Body of pancreas (tissue), 4 donors: ENCODE results near the gene TCF12. TPM values are rescaled to one million over a fixed set of nuclear protein-coding genes. Genes with fewer than 3 reads are reported as not detected.

Experiments
- ATAC-seq: fragments of 150-250 bp; one replicate; pipeline ENCODE4 v1.9.1; 2016
- DNase-seq, 4 donors: peaks; one replicate each; pipeline ENCODE4 v3.0.0-alpha.2; 2019
- H3K27ac ChIP-seq, 4 donors: fragments of 200-600 bp; sonication (generic); 1 replicate in 3 of 4; 2 replicates in 1 of 4; pipeline versions ENCODE4 v1.5.1 to v1.6.1; 2016 to 2019; ENCODE audit warnings: mild to moderate bottlenecking in 1 of 4, mixed read lengths in 1 of 4, moderate library complexity in 1 of 4
- H3K27me3 ChIP-seq, 2 donors: fragments of 200-600 bp; sonication (generic); one replicate each; pipeline ENCODE4 v1.6.0; 2016; ENCODE audit warnings: mild to moderate bottlenecking in 1 of 2
- H3K36me3 ChIP-seq, 2 donors: fragments of 200-600 bp; sonication (generic); replicated peaks in 1 of 2; 2 replicates each; pipeline ENCODE4 v1.5.1; 2016; ENCODE audit warnings: low read depth in 2 of 2; ENCODE audit not compliant: insufficient read depth in 1 of 2
- H3K4me1 ChIP-seq: fragments of 200-600 bp; sonication (generic); one replicate; pipeline ENCODE4 v1.6.0; 2016
- H3K4me3 ChIP-seq, 2 donors: fragments of 200-600 bp; sonication (generic); 1 replicate in 1 of 2; 2 replicates in 1 of 2; pipeline ENCODE4 v1.5.1; 2016 to 2019
- H3K9me3 ChIP-seq, 3 donors: fragments of 200-600 bp; sonication (generic); 1 replicate in 2 of 3; 2 replicates in 1 of 3; pipeline ENCODE4 v1.5.1; 2016
- POLR2A ChIP-seq, 3 donors: fragments of 450-650 bp; IDR thresholded peaks; one replicate each; pipeline ENCODE4 v1.6.1; 2016; ENCODE audit warnings: antibody characterized with exemption in 3 of 3, mild to moderate bottlenecking in 2 of 3
- WGBS, 2 donors: methylation state at CpG; one replicate each; pipeline ENCODE4 v1.1.5; 2017; 5-methylcytosine and 5-hydroxymethylcytosine counted together
- intact Hi-C: fragments of 100-400 bp; cut with DNase I; formaldehyde crosslinking; loops from one replicate; pipeline ENCODE4 v1.15.1; 2023
- total RNA-seq, 2 donors: library from RNA; depleted of rRNA; stranded (reverse); fragments of >200 nt; gene quantifications; one replicate each; pipeline ENCODE4 v1.1.0, GENCODE V29; 2016
- TF ChIP-seq, protein P1 (sequence below), 7 experiments: fragments of 450-650 bp in 4 of 7; fragments of 200-600 bp in 3 of 7; sonication (generic) in 3 of 7; IDR thresholded peaks; one replicate each; pipeline ENCODE4 v1.5.1; 2016 to 2019; ENCODE audit warnings: antibody characterized with exemption in 7 of 7

TCF12 gene
- total RNA-seq, 2 donors from 2014 or later: 27.2 to 49.4 TPM

DNA sequence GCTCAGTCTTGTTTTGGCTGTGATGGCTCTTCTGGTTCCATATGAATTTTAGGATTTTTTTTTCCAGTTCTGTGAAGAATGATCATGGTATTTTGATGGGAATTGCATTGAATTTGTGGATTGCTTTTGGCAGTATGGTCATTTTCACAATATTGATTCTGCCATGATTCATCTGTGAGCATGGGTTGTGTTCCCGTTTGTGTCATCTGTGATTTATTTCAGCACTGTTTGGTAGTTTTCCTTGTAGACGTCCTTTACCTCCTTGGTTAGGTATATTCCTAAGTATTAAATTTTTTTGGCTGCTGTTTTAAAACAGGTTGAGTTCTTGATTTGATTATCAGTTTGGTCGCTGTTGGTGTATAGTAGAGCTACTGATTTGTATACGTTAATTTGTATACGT, 18.5 kb downstream of the TCF12 start:
- ATAC-seq (no peak), DNase-seq (no peak)
- Histone ChIP-seq H3K4me1 (peaks cover 27% of the 10 kb centered on the region), H3K4me3 (no peak overlapping the region), H3K27ac (no peak overlapping the region), H3K36me3 (no peaks in the 10 kb centered on the region), H3K9me3 (no peaks in the 10 kb centered on the region), H3K27me3 (no peaks in the 10 kb centered on the region)
- intact Hi-C loops: no loop called here
- WGBS, 2 donors: 74 to 81% methylated on average over 5 of the region's 5 CpGs
- no peak for TF ChIP-seq POLR2A (IDR thresholded peaks at IDR 0.05)
- TF ChIP-seq, protein P1, sequence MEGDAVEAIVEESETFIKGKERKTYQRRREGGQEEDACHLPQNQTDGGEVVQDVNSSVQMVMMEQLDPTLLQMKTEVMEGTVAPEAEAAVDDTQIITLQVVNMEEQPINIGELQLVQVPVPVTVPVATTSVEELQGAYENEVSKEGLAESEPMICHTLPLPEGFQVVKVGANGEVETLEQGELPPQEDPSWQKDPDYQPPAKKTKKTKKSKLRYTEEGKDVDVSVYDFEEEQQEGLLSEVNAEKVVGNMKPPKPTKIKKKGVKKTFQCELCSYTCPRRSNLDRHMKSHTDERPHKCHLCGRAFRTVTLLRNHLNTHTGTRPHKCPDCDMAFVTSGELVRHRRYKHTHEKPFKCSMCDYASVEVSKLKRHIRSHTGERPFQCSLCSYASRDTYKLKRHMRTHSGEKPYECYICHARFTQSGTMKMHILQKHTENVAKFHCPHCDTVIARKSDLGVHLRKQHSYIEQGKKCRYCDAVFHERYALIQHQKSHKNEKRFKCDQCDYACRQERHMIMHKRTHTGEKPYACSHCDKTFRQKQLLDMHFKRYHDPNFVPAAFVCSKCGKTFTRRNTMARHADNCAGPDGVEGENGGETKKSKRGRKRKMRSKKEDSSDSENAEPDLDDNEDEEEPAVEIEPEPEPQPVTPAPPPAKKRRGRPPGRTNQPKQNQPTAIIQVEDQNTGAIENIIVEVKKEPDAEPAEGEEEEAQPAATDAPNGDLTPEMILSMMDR (IDR thresholded peaks at IDR 0.05): no peak

DNA sequence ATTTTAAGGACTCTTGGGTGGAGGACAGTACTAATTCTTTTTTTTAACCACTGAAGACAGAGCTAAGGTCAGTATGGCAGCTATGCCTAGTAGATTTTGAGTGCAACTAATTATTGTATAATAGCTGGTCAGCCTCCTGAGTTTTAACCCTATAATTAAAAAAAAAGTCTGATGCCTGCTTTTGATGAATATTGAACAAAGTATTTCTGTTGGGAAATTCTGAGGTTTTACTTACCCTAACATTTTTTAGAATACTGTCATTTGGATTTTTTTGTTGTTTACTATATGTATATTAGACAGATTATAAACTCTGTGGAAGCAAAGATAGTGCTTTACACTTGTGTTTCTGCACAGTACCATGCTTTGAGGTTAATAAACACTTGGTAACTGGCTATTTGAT, 20.8 kb downstream of the TCF12 start:
- ATAC-seq (no peak), DNase-seq (no peak)
- Histone ChIP-seq H3K27me3 (no peaks in the 10 kb centered on the region), H3K36me3 (no peaks in the 10 kb centered on the region), H3K4me3 (no peak overlapping the region), H3K4me1 (peaks cover 28% of the 10 kb centered on the region), H3K27ac (no peak overlapping the region), H3K9me3 (no peaks in the 10 kb centered on the region)
- intact Hi-C loops: no loop called here
- TF ChIP-seq, protein P1 (IDR thresholded peaks at IDR 0.05): no peak
- no peak for TF ChIP-seq POLR2A (IDR thresholded peaks at IDR 0.05)

DNA sequence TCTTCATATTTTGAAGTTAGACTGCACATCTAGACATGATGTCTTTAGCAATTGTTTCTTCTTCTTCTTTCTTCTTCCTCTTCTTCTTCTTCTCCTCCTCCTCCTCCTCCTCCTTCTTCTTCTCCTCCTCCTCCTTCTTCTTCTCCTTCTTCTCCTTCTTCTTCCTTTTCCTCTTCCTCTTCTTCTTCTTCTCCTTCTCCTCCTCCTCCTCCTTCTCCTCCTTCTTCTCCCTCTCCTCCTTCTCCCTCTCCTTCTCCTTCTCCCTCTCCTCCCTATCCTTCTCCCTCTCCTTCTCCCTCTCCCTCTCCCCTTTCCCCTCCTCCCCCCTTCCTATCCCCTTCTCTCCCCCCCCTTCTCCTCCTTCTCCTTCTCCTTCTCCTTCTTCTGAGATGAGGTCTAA, 21.9 kb downstream of the TCF12 start:
- H3K36me3 ChIP-seq: no peaks in the 10 kb centered on the region

DNA sequence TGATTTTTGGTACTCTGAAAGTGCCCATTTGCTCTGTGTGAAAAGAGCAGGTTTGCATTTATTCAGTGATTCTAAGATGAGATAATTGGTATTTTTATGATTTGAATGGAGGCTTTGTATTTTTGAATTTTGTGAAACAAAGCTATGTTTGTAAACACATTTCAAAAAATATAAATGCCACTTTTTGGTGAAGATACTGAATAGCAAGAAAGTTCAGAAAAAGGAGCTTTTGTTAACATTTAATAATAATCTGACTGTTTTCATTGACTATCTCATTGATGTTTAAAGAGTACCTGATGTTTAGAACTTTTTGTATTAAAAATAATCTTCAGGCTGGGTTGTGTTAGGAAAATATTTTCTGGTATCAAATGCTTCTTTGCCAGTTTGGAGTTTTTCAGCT, 23.7 kb downstream of the TCF12 start:
- ATAC-seq: no peak
- Histone ChIP-seq H3K9me3 (no peaks in the 10 kb centered on the region), H3K27me3 (no peaks in the 10 kb centered on the region), H3K27ac (no peak overlapping the region), H3K4me1 (peaks cover 35% of the 10 kb centered on the region), H3K36me3 (no peaks in the 10 kb centered on the region), H3K4me3 (no peak overlapping the region)
- no peak for DNase-seq
- intact Hi-C loops: no loop called here
- TF ChIP-seq, protein P1 (IDR thresholded peaks at IDR 0.05): no peak
- TF ChIP-seq POLR2A (IDR thresholded peaks at IDR 0.05): no peak

More for the DNA sequence above, 21.9 kb downstream of the TCF12 start:
- Histone ChIP-seq H3K27me3 (no peaks in the 10 kb centered on the region), H3K4me1 (peaks cover 35% of the 10 kb centered on the region), H3K27ac (no peak overlapping the region), H3K4me3 (no peak overlapping the region), H3K9me3 (no peaks in the 10 kb centered on the region)
- DNase-seq: no peak
- TF ChIP-seq POLR2A (IDR thresholded peaks at IDR 0.05): no peak
- TF ChIP-seq, protein P1 (IDR thresholded peaks at IDR 0.05): no peak
- no peak for ATAC-seq
- intact Hi-C loops: no loop called here

DNA sequence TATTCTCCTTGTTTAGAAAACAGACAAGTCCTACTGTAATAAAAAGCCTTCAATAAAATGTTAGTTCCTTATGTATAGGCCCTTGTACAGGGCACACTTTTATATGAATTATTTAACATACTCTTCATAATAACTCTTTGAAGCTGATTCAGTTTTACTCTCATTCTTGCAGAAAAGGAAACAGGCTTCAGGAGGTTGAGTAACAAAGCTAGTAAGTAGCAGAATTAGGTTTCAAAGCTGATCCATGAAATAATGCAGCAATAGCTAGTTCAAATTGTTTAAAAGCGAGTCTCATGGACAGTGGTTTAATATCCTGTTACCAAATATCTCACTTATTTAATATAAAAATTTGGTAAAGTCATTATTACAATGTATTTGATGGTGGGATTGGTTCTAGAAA, 25.0 kb downstream of the TCF12 start:
- intact Hi-C loops: no loop called here
- DNase-seq (no peak), ATAC-seq (no peak)
- no peak for TF ChIP-seq POLR2A (IDR thresholded peaks at IDR 0.05)
- Histone ChIP-seq H3K36me3 (no peaks in the 10 kb centered on the region), H3K27ac (no peak overlapping the region), H3K4me1 (peaks cover 35% of the 10 kb centered on the region), H3K4me3 (no peak overlapping the region), H3K27me3 (no peaks in the 10 kb centered on the region), H3K9me3 (no peaks in the 10 kb centered on the region)
- 93 to 94% methylated on average over 1 of the region's 1 CpG for WGBS, 2 donors
